Endothelial cell (in vitro differentiated cells): Measurements from ENCODE around the gene LRCH1. TPM values are rescaled to one million over a fixed set of nuclear protein-coding genes. Genes with fewer than 3 reads are reported as not detected.

Source experiments
- DNase-seq: peaks from one replicate; pipeline ENCODE4 v3.0.0; 2021; ENCODE audit warnings: low spot score
- H3K27ac Mint-ChIP-seq: one replicate; pipeline ENCODE4 v1.8.0; 2021; ENCODE audit warnings: mixed read lengths, inconsistent platforms; ENCODE audit not compliant: unreplicated experiment
- H3K27me3 Mint-ChIP-seq: one replicate; pipeline ENCODE4 v1.8.0; 2021; ENCODE audit warnings: mild to moderate bottlenecking, moderate library complexity, mixed read lengths, inconsistent platforms; ENCODE audit not compliant: unreplicated experiment
- H3K36me3 Mint-ChIP-seq: one replicate; pipeline ENCODE4 v1.8.0; 2021; ENCODE audit warnings: mild to moderate bottlenecking, low read depth, mixed read lengths, inconsistent platforms; ENCODE audit not compliant: unreplicated experiment
- H3K4me1 Mint-ChIP-seq: one replicate; pipeline ENCODE4 v1.8.0; 2021; ENCODE audit warnings: mild to moderate bottlenecking, mixed read lengths, inconsistent platforms; ENCODE audit not compliant: unreplicated experiment
- H3K4me3 Mint-ChIP-seq: one replicate; pipeline ENCODE4 v1.8.0; 2021; ENCODE audit warnings: mild to moderate bottlenecking, mixed read lengths, inconsistent platforms; ENCODE audit not compliant: unreplicated experiment
- H3K9me3 Mint-ChIP-seq: one replicate; pipeline ENCODE4 v1.8.0; 2021; ENCODE audit warnings: mixed read lengths, inconsistent platforms; ENCODE audit not compliant: unreplicated experiment
- total RNA-seq: library from RNA; stranded (reverse); fragmentation: NEBNext Ultra II Directional; extraction: Animal tissue kit (Norgen Biotek cat#: 25700); gene quantifications from one replicate; pipeline ENCODE4 v1.2.1, GENCODE V29; 2021; ENCODE audit not compliant: unreplicated experiment
- TF ChIP-seq, protein P1 (sequence below): fragments of 200-600 bp; sonication (generic); IDR thresholded peaks from one replicate; pipeline ENCODE4 v1.5.0; 2021; ENCODE audit warnings: antibody characterized with exemption; ENCODE audit not compliant: unreplicated experiment

The LRCH1 gene
- total RNA-seq, 1 donor from 2014 or later: 45.6 TPM

DNA sequence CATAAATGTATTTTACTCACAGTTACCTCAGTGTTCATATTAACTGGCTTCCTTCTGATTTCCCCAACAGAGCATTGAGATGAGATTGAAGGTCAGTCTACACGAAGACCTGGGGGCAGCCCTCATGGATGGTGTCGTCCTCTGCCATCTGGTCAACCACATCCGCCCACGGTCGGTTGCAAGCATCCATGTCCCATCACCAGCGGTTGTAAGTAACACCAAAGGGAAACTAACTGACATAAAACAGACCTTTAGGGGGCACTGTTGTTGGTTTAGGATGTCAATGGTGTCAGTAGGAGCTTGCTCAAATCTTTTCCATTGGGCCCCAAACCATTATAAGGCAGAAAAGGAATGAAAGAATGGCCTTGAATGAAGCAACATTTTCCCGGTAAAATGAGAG lies 175.8 kb downstream of the LRCH1 start:
- Mint-ChIP-seq H3K9me3 (no peaks in the 10 kb centered on the region), H3K4me1 (no peaks in the 10 kb centered on the region), H3K27me3 (peaks cover 4% of the 10 kb centered on the region), H3K36me3 (peaks cover 62% of the 10 kb centered on the region), H3K4me3 (peak overlapping the region; percentile 51), H3K27ac (no peak overlapping the region)
- TF ChIP-seq, protein P1, sequence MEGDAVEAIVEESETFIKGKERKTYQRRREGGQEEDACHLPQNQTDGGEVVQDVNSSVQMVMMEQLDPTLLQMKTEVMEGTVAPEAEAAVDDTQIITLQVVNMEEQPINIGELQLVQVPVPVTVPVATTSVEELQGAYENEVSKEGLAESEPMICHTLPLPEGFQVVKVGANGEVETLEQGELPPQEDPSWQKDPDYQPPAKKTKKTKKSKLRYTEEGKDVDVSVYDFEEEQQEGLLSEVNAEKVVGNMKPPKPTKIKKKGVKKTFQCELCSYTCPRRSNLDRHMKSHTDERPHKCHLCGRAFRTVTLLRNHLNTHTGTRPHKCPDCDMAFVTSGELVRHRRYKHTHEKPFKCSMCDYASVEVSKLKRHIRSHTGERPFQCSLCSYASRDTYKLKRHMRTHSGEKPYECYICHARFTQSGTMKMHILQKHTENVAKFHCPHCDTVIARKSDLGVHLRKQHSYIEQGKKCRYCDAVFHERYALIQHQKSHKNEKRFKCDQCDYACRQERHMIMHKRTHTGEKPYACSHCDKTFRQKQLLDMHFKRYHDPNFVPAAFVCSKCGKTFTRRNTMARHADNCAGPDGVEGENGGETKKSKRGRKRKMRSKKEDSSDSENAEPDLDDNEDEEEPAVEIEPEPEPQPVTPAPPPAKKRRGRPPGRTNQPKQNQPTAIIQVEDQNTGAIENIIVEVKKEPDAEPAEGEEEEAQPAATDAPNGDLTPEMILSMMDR: no peak
- peak; percentile 10 for DNase-seq

DNA sequence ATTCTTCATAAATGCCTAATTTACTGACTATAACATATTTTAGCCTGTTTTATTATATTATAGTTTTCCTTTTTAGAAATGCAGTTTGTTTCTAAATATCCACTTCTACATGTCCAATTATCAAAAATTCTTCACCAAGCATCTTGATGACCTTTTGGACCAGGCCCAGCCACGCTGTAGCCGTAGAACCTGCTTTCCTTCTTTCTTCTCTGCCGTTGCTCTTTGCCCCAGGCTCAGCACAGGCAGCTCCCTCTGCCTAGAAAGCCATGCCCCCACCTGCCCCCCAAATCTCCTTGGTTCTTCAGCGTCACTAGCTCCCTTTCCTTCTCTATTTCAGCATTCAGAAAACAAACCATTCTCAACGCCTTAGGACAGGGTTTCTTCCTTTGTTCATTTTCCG lies 178.6 kb downstream of the LRCH1 start:
- H3K9me3 Mint-ChIP-seq: no peaks in the 10 kb centered on the region
- peak overlapping the region; percentile 1 for H3K4me3 Mint-ChIP-seq
- no peak for DNase-seq
- H3K27me3 Mint-ChIP-seq: peaks cover 5% of the 10 kb centered on the region
- peaks cover 45% of the 10 kb centered on the region for H3K36me3 Mint-ChIP-seq
- no peak overlapping the region for H3K27ac Mint-ChIP-seq
- TF ChIP-seq, protein P1: no peak
- no peaks in the 10 kb centered on the region for H3K4me1 Mint-ChIP-seq

DNA sequence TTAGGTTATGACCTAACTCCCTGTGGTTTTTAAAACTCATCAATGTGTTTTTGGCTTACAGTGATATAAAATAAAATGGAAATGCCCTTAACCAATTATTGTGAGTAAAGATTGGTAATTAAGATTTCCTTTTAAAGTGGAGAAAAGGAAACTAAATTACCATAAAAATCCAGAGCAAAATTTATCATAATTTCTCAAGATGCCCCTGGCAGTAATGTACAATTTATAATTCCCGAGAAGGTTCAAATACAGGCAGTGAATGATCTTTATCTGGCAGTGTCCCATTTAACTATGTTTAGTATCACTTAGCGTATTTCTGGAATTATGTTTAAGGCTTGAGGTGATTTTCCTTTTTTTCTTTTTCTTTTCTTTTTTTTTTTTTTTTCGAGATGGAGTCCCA lies 182.5 kb downstream of the LRCH1 start:
- no peak for DNase-seq
- no peak overlapping the region for H3K4me3 Mint-ChIP-seq
- no peaks in the 10 kb centered on the region for H3K4me1 Mint-ChIP-seq
- TF ChIP-seq, protein P1: no peak
- H3K27ac Mint-ChIP-seq: no peak overlapping the region
- H3K36me3 Mint-ChIP-seq: peaks cover 22% of the 10 kb centered on the region
- H3K9me3 Mint-ChIP-seq: no peaks in the 10 kb centered on the region
- H3K27me3 Mint-ChIP-seq: peaks cover 1% of the 10 kb centered on the region

DNA sequence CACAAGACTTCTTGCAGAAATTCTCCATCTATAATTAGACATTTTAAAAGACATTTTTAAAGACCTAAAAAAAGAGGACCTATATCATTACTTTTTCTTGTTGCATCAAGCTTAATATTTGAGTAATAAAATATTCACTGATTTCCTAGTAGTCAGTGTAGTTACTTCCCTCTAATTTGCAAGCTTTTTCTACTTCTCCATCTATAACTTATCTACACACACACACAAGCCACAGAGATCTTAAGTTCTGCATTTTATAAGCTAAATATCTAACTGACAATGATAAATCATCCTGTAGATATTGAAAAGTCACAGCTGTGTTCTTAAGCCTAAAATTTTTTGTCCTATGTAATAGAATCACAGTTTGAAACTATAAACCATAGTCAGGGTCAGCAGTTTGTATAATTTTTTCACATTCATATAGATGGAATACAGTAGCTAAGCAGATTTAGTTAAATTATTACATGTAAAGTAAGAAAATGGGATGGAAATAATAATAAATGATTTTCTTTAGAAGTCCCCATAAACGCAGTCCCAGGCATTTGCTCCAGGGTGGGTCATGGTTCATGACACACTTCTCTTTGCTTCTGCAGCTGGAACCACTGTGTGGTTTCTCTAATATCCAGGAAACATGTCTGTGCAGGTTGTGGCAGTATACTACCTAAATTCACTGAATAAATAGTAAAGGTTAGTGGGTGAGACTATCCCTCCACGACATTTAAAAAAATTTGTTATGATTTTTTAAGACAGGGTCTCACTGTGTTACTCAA lies 183.8 kb downstream of the LRCH1 start:
- Mint-ChIP-seq H3K27ac (no peak overlapping the region), H3K4me3 (no peak overlapping the region), H3K4me1 (no peaks in the 10 kb centered on the region), H3K9me3 (no peaks in the 10 kb centered on the region), H3K27me3 (peaks cover 1% of the 10 kb centered on the region), H3K36me3 (peaks cover 20% of the 10 kb centered on the region)
- TF ChIP-seq, protein P1: no peak
- no peak for DNase-seq

DNA sequence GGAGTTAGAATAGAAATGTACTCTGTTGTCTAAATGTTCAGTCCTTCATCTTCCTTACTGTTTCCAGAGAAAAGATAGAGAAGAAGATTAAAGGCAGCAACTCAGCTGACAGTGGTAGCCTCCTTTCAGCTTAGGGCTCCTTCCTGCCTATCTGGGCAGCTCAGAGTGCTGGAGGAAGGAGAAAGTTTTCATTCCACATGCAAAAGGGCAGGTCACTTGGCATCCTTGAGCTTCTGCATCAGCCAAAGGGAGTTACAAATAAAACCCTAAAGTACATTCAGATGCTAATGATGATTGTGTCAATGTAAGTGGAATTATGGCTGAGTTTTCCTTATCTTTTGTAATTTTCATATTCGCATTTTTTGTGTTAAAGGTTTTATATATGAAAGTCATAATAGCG lies 185.1 kb downstream of the LRCH1 start:
- H3K4me1 Mint-ChIP-seq: no peaks in the 10 kb centered on the region
- H3K4me3 Mint-ChIP-seq: no peak overlapping the region
- no peak overlapping the region for H3K27ac Mint-ChIP-seq
- no peaks in the 10 kb centered on the region for H3K9me3 Mint-ChIP-seq
- no peak for DNase-seq
- TF ChIP-seq, protein P1: no peak
- H3K36me3 Mint-ChIP-seq: peaks cover 15% of the 10 kb centered on the region
- H3K27me3 Mint-ChIP-seq: peaks cover 1% of the 10 kb centered on the region
